Activated CD8-positive, alpha-beta T cell treated with anti-CD3 and anti-CD28 coated beads for 36 hours (primary cell): ENCODE results near the gene BMP6. TPM values are rescaled to one million over a fixed set of nuclear protein-coding genes. Genes with fewer than 3 reads are reported as not detected.

ENCODE experiments used
- ATAC-seq: fragments of 200-7000 bp; cut with Tn5 transposase; one replicate; pipeline ENCODE4 v1.10.0; 2021; ENCODE audit warnings: mild to moderate bottlenecking, moderate library complexity
- CTCF ChIA-PET: fragments of 350-600 bp; sonication (Branson Sonifier 250); formaldehyde crosslinking; loops from one replicate; lab custom pipeline; 2021; ENCODE audit warnings: antibody characterized with exemption; lab: Charles Lee
- POLR2A ChIA-PET: fragments of 350-600 bp; sonication (Branson Sonifier 250); formaldehyde crosslinking; loops from one replicate; lab custom pipeline; 2021; ENCODE audit warnings: antibody characterized with exemption; lab: Charles Lee
- DNase-seq: peaks from one replicate; pipeline ENCODE4 v3.0.0-alpha.2; 2020
- H3K27ac Mint-ChIP-seq: one replicate; pipeline ENCODE4 v1.8.0; 2021; ENCODE audit warnings: mild to moderate bottlenecking, mixed read lengths
- H3K27me3 Mint-ChIP-seq: one replicate; pipeline ENCODE4 v1.8.0; 2021; ENCODE audit warnings: mixed read lengths
- H3K36me3 Mint-ChIP-seq: one replicate; pipeline ENCODE4 v1.8.0; 2021; ENCODE audit warnings: low read depth, mixed read lengths
- H3K4me1 Mint-ChIP-seq: one replicate; pipeline ENCODE4 v1.8.0; 2021; ENCODE audit warnings: low read depth, mixed read lengths
- H3K4me3 Mint-ChIP-seq: one replicate; pipeline ENCODE4 v1.8.0; 2021; ENCODE audit warnings: mild to moderate bottlenecking, moderate library complexity, mixed read lengths
- H3K9me3 Mint-ChIP-seq: one replicate; pipeline ENCODE4 v1.8.0; 2021; ENCODE audit warnings: mixed read lengths
- intact Hi-C: fragments of 100-400 bp; cut with micrococcal nuclease; formaldehyde crosslinking; loops from one replicate; pipeline ENCODE4 v1.10.0; 2022
- total RNA-seq, 2 experiments: library from RNA; stranded (reverse); gene quantifications; one replicate each; pipeline ENCODE4 v1.2.3, GENCODE V29; 2021
- TF ChIP-seq, protein P1 (sequence below): fragments of 200-600 bp; IDR thresholded peaks from one replicate; pipeline ENCODE4 v1.8.0; 2022; ENCODE audit warnings: antibody characterized with exemption, mild to moderate bottlenecking

The BMP6 gene
- total RNA-seq, 2 experiments from 2014 or later = 0.09 to 0.18 TPM

- no peak overlapping the region for H3K27ac Mint-ChIP-seq
- no peaks in the 10 kb centered on the region for H3K4me1 Mint-ChIP-seq
- ATAC-seq = no peak
- H3K36me3 Mint-ChIP-seq = no peaks in the 10 kb centered on the region
- H3K4me3 Mint-ChIP-seq = no peak overlapping the region
- H3K27me3 Mint-ChIP-seq = peaks cover 25% of the 10 kb centered on the region
- no peaks in the 10 kb centered on the region for H3K9me3 Mint-ChIP-seq
- POLR2A ChIA-PET = no interaction called here
- intact Hi-C loops = no loop called here
- TF ChIP-seq, protein P1, sequence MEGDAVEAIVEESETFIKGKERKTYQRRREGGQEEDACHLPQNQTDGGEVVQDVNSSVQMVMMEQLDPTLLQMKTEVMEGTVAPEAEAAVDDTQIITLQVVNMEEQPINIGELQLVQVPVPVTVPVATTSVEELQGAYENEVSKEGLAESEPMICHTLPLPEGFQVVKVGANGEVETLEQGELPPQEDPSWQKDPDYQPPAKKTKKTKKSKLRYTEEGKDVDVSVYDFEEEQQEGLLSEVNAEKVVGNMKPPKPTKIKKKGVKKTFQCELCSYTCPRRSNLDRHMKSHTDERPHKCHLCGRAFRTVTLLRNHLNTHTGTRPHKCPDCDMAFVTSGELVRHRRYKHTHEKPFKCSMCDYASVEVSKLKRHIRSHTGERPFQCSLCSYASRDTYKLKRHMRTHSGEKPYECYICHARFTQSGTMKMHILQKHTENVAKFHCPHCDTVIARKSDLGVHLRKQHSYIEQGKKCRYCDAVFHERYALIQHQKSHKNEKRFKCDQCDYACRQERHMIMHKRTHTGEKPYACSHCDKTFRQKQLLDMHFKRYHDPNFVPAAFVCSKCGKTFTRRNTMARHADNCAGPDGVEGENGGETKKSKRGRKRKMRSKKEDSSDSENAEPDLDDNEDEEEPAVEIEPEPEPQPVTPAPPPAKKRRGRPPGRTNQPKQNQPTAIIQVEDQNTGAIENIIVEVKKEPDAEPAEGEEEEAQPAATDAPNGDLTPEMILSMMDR = no peak
- DNase-seq = no peak
- CTCF ChIA-PET = no interaction called here
Observed at GRCh38 chr6:7737867-7738266, 12.0 kb downstream of the BMP6 start.

DNA sequence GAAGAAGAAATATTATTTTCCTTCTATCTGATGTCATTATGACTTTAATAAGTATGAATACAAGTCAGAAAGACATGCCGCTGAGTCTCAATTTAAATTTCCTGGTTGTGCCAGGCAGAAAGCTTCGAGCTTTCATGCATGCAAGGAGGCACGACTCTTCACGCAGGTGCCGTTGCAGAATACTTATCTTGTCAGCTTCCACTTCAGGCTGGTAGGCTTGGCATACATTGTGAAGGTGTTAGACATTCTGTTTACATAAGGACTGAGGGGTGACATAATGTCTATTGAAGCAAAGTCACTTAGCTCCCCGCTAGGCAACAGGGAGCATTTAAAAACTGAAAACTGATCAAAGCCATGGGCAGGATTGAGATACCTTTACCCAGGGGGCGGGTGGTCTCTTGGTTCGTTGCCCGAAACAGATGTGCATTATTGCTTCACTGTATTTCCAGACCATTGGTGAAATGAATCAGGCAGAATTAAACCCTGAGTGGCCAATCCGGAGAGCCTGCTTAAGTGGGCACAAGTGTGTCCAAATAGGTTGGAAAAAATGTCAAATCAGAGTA is 16.4 kb downstream of the BMP6 start:
- CTCF ChIA-PET = no interaction called here
- H3K9me3 Mint-ChIP-seq = no peaks in the 10 kb centered on the region
- H3K27me3 Mint-ChIP-seq = peaks cover 16% of the 10 kb centered on the region

GRCh38 chr6:7745942-7746341 is 20.0 kb downstream of the BMP6 start:
- intact Hi-C loops = no loop called here
- H3K27ac Mint-ChIP-seq = no peak overlapping the region
- no peak overlapping the region for H3K4me3 Mint-ChIP-seq
- H3K9me3 Mint-ChIP-seq = no peaks in the 10 kb centered on the region
- no peaks in the 10 kb centered on the region for H3K4me1 Mint-ChIP-seq
- H3K36me3 Mint-ChIP-seq = no peaks in the 10 kb centered on the region
- ChIA-PET CTCF (no interaction called here), POLR2A (no interaction called here)
- DNase-seq (no peak), ATAC-seq (no peak)
- peaks cover 11% of the 10 kb centered on the region for H3K27me3 Mint-ChIP-seq
- TF ChIP-seq, protein P1 = no peak

More for the DNA sequence above, 16.4 kb downstream of the BMP6 start:
- no peak overlapping the region for H3K27ac Mint-ChIP-seq
- POLR2A ChIA-PET = no interaction called here
- no peaks in the 10 kb centered on the region for H3K4me1 Mint-ChIP-seq
- no peaks in the 10 kb centered on the region for H3K36me3 Mint-ChIP-seq
- no peak for ATAC-seq
- TF ChIP-seq, protein P1 = no peak
- no peak overlapping the region for H3K4me3 Mint-ChIP-seq
- DNase-seq = no peak
- intact Hi-C loops = no loop called here

DNA sequence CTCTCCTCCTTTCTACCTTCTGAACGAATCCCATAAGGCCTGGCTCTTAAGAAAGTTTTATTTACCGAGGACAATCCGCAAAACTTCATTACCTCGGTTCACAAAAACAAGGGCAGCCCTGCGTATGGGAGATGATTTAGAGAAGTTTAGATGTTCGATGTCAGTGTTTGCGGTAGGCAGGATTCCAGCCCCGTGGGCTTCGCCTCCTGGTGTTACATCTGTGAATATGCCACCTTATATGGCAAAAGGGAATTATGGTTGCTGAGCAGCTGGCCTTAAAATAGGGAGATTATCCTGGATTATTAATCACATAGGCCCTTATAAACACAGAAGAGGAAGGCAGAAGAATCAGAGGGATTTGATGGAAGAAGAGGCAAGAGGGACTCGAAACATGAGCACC is 21.1 kb downstream of the BMP6 start:
- intact Hi-C loops = no loop called here

GRCh38 chr6:7747433-7747832 is 21.5 kb downstream of the BMP6 start:
- H3K27ac Mint-ChIP-seq = no peak overlapping the region
- no peak for DNase-seq
- ChIA-PET POLR2A (no interaction called here), CTCF (interaction anchor here (1.4 kb wide), 1 partner anchor 312 kb away, joined by 3 read pairs; no protein-coding TSS in a partner anchor)
- H3K4me3 Mint-ChIP-seq = no peak overlapping the region
- TF ChIP-seq, protein P1 = no peak
- no peaks in the 10 kb centered on the region for H3K36me3 Mint-ChIP-seq
- no peak for ATAC-seq
- H3K9me3 Mint-ChIP-seq = no peaks in the 10 kb centered on the region
- no peaks in the 10 kb centered on the region for H3K4me1 Mint-ChIP-seq
- H3K27me3 Mint-ChIP-seq = peaks cover 11% of the 10 kb centered on the region
- intact Hi-C loops = no loop called here

More for the DNA sequence above, 21.1 kb downstream of the BMP6 start:
- ChIA-PET POLR2A (no interaction called here), CTCF (interaction anchor here (1.4 kb wide), 1 partner anchor 312 kb away, joined by 3 read pairs; no protein-coding TSS in a partner anchor)
- no peak for ATAC-seq
- TF ChIP-seq, protein P1 = no peak
- Mint-ChIP-seq H3K9me3 (no peaks in the 10 kb centered on the region), H3K27me3 (peaks cover 11% of the 10 kb centered on the region), H3K4me3 (no peak overlapping the region), H3K36me3 (no peaks in the 10 kb centered on the region), H3K4me1 (no peaks in the 10 kb centered on the region), H3K27ac (no peak overlapping the region)
- no peak for DNase-seq
